OCI-LY3 (cell line): ENCODE measurements around the gene MAML2.

ENCODE experiments used
- H2AFZ ChIP-seq: fragments of 200-600, 300-600 bp; shearing (Covaris generic); 2 replicates; pipeline ENCODE4 v1.6.0; 2014; ENCODE audit warnings: antibody characterized with exemption, low read depth, low read length
- H3K27ac ChIP-seq: fragments of 200-600, 300-600 bp; sonication (generic); 2 replicates; pipeline ENCODE4 v1.5.1; 2014; ENCODE audit warnings: mild to moderate bottlenecking, low read length, moderate library complexity, mixed read lengths
- H3K27me3 ChIP-seq: fragments of 200-600, 300-600 bp; sonication (generic); 2 replicates; pipeline ENCODE4 v1.6.1; 2014; ENCODE audit warnings: low read depth, low read length, mixed read lengths
- H3K36me3 ChIP-seq: fragments of 200-600, 300-600 bp; sonication (generic); replicated peaks from 2 replicates; pipeline ENCODE3; 2014; ENCODE audit warnings: low read depth, low read length, mixed read lengths
- H3K4me1 ChIP-seq: fragments of 300-600, 200-600 bp; sonication (generic); 2 replicates; pipeline ENCODE4 v1.6.1; 2014; ENCODE audit warnings: low read length, mixed read lengths
- H3K4me2 ChIP-seq: fragments of 200-600, 300-600 bp; sonication (generic); 2 replicates; pipeline ENCODE4 v1.6.1; 2014; ENCODE audit warnings: low read length, mixed read lengths
- H3K4me3 ChIP-seq: fragments of 300-600, 200-600 bp; sonication (generic); 2 replicates; pipeline ENCODE4 v1.5.1; 2014; ENCODE audit warnings: antibody characterized with exemption, mild to moderate bottlenecking, low read length, moderate library complexity
- H3K79me2 ChIP-seq: fragments of 300-600, 200-600 bp; shearing (Covaris generic); 2 replicates; pipeline ENCODE4 v1.6.1; 2014; ENCODE audit warnings: mild to moderate bottlenecking, low read length, mixed read lengths
- H3K9ac ChIP-seq: fragments of 300-600, 200-600 bp; shearing (Covaris generic); 2 replicates; pipeline ENCODE4 v1.6.0; 2014; ENCODE audit warnings: mild to moderate bottlenecking, low read length, moderate library complexity
- H3K9me3 ChIP-seq: fragments of 200-600, 300-600 bp; shearing (Covaris generic); 2 replicates; pipeline ENCODE4 v1.6.1; 2014; ENCODE audit warnings: low read length, mixed read lengths; ENCODE audit not compliant: insufficient read depth
- H4K20me1 ChIP-seq: fragments of 200-600, 300-600 bp; sonication (generic); 2 replicates; pipeline ENCODE4 v1.6.1; 2016; ENCODE audit warnings: low read length, mixed read lengths; ENCODE audit not compliant: insufficient read depth
- EZH2phosphoT487 ChIP-seq: fragments of 200-600 bp; shearing (Covaris generic); IDR thresholded peaks from 2 replicates; pipeline ENCODE4 v1.6.1; 2018; ENCODE audit warnings: antibody characterized with exemption, mixed run types, low read depth
- TF ChIP-seq, protein P1 (sequence below): fragments of 200-600, 300-600 bp; sonication (generic); IDR thresholded peaks from 2 replicates; pipeline ENCODE4 v1.5.1; 2014; ENCODE audit warnings: antibody characterized with exemption, low read length, low read depth

The MAML2 gene

DNA sequence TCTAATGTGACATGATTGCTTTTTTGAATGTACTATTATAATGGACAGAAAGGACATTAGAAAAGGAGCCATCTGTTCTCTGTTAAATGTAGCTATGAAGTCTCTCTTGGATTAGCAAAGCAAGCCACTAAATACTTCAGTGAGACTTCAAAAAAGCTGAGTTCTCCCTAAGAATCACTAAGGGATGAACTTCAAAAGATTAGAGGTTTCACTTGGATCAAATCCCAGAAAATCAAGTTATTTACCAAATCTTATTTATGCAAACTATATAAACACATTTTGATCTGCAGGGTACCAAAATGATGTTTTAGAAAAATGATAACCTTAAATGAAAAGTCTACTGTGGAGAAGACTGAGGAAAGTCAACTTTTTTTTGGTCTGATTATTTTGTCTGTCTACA, 337.0 kb downstream of the MAML2 start:
- H4K20me1 ChIP-seq = no peaks in the 10 kb centered on the region
- H3K9me3 ChIP-seq = no peaks in the 10 kb centered on the region
- no peak overlapping the region for H2AFZ ChIP-seq
- H3K79me2 ChIP-seq = no peaks in the 10 kb centered on the region
- H3K27ac ChIP-seq = no peak overlapping the region
- no peaks in the 10 kb centered on the region for H3K27me3 ChIP-seq
- no peaks in the 10 kb centered on the region for H3K4me1 ChIP-seq
- H3K9ac ChIP-seq = no peak overlapping the region
- no peaks in the 10 kb centered on the region for H3K36me3 ChIP-seq
- TF ChIP-seq, protein P1, sequence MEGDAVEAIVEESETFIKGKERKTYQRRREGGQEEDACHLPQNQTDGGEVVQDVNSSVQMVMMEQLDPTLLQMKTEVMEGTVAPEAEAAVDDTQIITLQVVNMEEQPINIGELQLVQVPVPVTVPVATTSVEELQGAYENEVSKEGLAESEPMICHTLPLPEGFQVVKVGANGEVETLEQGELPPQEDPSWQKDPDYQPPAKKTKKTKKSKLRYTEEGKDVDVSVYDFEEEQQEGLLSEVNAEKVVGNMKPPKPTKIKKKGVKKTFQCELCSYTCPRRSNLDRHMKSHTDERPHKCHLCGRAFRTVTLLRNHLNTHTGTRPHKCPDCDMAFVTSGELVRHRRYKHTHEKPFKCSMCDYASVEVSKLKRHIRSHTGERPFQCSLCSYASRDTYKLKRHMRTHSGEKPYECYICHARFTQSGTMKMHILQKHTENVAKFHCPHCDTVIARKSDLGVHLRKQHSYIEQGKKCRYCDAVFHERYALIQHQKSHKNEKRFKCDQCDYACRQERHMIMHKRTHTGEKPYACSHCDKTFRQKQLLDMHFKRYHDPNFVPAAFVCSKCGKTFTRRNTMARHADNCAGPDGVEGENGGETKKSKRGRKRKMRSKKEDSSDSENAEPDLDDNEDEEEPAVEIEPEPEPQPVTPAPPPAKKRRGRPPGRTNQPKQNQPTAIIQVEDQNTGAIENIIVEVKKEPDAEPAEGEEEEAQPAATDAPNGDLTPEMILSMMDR = no peak
- TF ChIP-seq EZH2phosphoT487 = no peak
- H3K4me3 ChIP-seq = no peak overlapping the region
- no peak overlapping the region for H3K4me2 ChIP-seq

DNA sequence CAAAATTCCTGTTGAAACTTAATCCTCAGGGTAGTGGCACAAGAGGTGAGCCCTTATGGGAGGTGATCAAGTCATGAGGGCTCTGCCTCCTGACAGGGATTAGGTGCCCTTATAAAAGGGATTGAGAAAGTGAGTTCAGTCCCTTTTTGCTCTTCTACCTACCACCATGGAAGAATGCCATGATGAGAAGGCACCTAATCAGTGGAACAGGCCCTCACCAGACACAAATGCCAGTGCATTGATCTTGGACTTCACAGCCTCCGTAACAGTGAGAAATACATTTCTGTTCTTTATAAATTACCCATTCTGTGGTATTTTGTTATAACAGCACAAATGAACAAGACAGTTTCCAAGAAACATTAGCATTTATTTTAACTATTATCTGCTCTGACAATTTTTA, 338.1 kb downstream of the MAML2 start:
- no peaks in the 10 kb centered on the region for H3K79me2 ChIP-seq
- H3K9me3 ChIP-seq = no peaks in the 10 kb centered on the region
- H3K27ac ChIP-seq = no peak overlapping the region
- no peaks in the 10 kb centered on the region for H3K36me3 ChIP-seq
- no peaks in the 10 kb centered on the region for H3K4me1 ChIP-seq
- no peak for TF ChIP-seq EZH2phosphoT487
- TF ChIP-seq, protein P1 = no peak
- no peak overlapping the region for H3K4me2 ChIP-seq
- no peaks in the 10 kb centered on the region for H3K27me3 ChIP-seq
- H3K9ac ChIP-seq = no peak overlapping the region
- no peak overlapping the region for H2AFZ ChIP-seq
- no peaks in the 10 kb centered on the region for H4K20me1 ChIP-seq
- H3K4me3 ChIP-seq = no peak overlapping the region

DNA sequence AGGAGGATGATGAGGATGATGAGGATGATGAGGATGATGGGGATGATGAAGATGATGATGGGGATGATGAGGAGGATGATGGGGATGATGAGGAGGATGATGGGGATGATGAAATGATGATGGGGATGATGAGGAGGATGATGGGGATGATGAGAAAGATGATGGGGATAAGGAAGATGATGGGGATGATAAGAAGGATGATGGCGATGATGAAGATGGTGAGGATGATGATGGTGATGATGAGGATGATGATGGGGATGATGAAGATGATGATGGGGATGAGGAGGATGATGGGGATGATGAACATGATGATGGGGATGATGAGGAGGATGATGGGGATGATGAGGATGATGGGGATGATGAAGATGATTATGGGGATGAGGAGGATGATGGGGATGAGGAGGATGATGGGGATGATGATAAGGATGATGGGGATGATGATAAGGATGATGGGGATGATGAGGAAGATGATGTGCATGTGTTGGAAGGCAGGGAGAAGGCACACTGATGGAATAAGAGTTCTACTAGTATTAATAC, 340.2 kb downstream of the MAML2 start:
- Histone ChIP-seq H3K9ac (no peak overlapping the region), H3K27ac (no peak overlapping the region), H3K4me3 (no peak overlapping the region), H3K4me2 (no peak overlapping the region), H2AFZ (no peak overlapping the region), H3K27me3 (no peaks in the 10 kb centered on the region), H3K9me3 (no peaks in the 10 kb centered on the region), H4K20me1 (no peaks in the 10 kb centered on the region), H3K36me3 (no peaks in the 10 kb centered on the region), H3K4me1 (no peaks in the 10 kb centered on the region), H3K79me2 (no peaks in the 10 kb centered on the region)
- no peak for TF ChIP-seq EZH2phosphoT487
- TF ChIP-seq, protein P1 = no peak

DNA sequence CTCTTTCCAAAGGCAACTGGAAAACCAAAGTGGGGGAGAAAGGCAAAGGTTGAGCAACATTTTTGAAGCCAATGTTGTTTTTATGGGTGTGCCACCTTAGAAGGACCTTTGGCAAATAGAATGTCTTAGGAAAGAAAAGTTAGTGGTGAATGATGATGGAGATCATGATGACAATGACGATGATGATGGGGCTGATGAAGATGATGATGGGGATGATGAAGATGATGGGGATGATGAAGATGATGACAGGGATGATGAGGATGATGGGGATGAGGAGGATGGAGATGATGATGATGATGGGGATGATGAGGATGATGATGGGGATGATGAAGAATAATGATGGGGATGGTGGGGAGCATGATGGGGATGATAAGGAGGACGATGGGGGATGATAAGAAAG, 340.7 kb downstream of the MAML2 start:
- Histone ChIP-seq H3K4me2 (no peak overlapping the region), H3K79me2 (no peaks in the 10 kb centered on the region), H3K9ac (no peak overlapping the region), H2AFZ (no peak overlapping the region), H3K4me1 (no peaks in the 10 kb centered on the region), H3K27me3 (no peaks in the 10 kb centered on the region), H4K20me1 (no peaks in the 10 kb centered on the region), H3K9me3 (no peaks in the 10 kb centered on the region), H3K36me3 (no peaks in the 10 kb centered on the region), H3K4me3 (no peak overlapping the region), H3K27ac (no peak overlapping the region)
- TF ChIP-seq, protein P1 = no peak
- no peak for TF ChIP-seq EZH2phosphoT487
